PFSK-1 (cell line): Measurements from ENCODE around the gene AHCYL1.

ENCODE experiments used
- POLR2AphosphoS5 ChIP-seq: IDR thresholded peaks from 2 replicates; pipeline ENCODE4 v1.6.1; 2012; ENCODE audit warnings: low read depth, mild to moderate bottlenecking, control low read depth, low read length, moderate library complexity
- REST ChIP-seq, 2 experiments: IDR thresholded peaks; 2 replicates each; pipeline versions ENCODE4 v1.6.1 to v1.8.0; 2011 to 2012; ENCODE audit warnings: low read depth in 2 of 2, low read length in 2 of 2, control low read depth in 1 of 2, inconsistent platforms in 1 of 2, mild to moderate bottlenecking in 1 of 2, moderate library complexity in 1 of 2; ENCODE audit not compliant: insufficient read depth in 1 of 2

- no peak for TF ChIP-seq POLR2AphosphoS5
- TF ChIP-seq REST (IDR thresholded peaks at IDR 0.05; ENCODE audit: insufficient read depth in 1 of 2, low read depth in 2 of 2, low read length in 2 of 2), result no peak
Measured at GRCh38 chr1:110004583-110004982, 20.0 kb downstream of the AHCYL1 start.
